Measurements from ENCODE around the gene SBSN.
A peak's percentile ranks its signal among the peaks of the same experiment; 100 is the strongest.
"Not testable (repeated sequence)": the region's sequence is repeated elsewhere in the genome, so short reads cannot be mapped to it uniquely, and the experiment has no call there.

SBSN gene

GRCh38 chr19:35476149-35476548, 52.0 kb downstream of the SBSN start:
- no peak for DNase-seq (ENCODE audit: low read depth)

GRCh38 chr19:35474594-35474993, 53.5 kb downstream of the SBSN start:
- DNase-seq (ENCODE audit: low read depth); H3K4me3 ChIP-seq (ENCODE audit: low read depth, low read length); in situ Hi-C loops (cut with HindIII; ENCODE audit: low sequenced_read_pairs): not testable (repeated sequence)

More at GRCh38 chr19:35476149-35476548, 52.0 kb downstream of the SBSN start:
- H3K4me3 ChIP-seq (ENCODE audit: low read depth, low read length), result no peak overlapping the region
- in situ Hi-C loops (cut with HindIII; ENCODE audit: low sequenced_read_pairs), result no loop called here
- TF ChIP-seq CTCF (IDR thresholded peaks at IDR 0.05; ENCODE audit: low read depth, low read length, missing control alignments), result peak; percentile 2

- no peak for TF ChIP-seq CTCF (IDR thresholded peaks at IDR 0.05; ENCODE audit: low read depth, low read length, missing control alignments)
- in situ Hi-C loops (cut with HindIII; ENCODE audit: low sequenced_read_pairs), result no loop called here
- no peak overlapping the region for H3K4me3 ChIP-seq (ENCODE audit: low read depth, low read length)
Observed at GRCh38 chr19:35474104-35474503, 54.0 kb downstream of the SBSN start.

More at GRCh38 chr19:35474104-35474503, 54.0 kb downstream of the SBSN start:
- no peak for DNase-seq (ENCODE audit: low read depth)
